ENCODE measurements around the gene LPIN3.

DNA sequence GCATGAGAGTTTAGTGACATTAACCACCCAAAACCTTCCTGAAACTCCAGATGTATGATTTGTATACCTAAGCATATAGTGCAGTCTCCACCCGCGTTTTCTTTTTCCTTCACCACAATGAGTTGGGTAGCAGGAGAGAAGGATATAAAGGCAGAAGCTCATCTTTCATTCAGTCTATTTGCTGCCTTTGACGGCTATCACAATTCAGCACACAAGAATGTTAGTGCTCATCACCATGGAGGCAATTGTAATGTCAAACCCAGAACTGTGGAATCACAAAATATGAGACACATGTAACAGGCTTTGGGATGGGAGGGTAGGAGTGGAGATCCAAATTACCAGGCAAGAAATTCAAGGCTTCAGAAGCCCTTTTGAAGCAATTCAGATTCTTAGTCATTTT is 40.7 kb upstream of the LPIN3 start:
- TF ChIP-seq, protein P1, sequence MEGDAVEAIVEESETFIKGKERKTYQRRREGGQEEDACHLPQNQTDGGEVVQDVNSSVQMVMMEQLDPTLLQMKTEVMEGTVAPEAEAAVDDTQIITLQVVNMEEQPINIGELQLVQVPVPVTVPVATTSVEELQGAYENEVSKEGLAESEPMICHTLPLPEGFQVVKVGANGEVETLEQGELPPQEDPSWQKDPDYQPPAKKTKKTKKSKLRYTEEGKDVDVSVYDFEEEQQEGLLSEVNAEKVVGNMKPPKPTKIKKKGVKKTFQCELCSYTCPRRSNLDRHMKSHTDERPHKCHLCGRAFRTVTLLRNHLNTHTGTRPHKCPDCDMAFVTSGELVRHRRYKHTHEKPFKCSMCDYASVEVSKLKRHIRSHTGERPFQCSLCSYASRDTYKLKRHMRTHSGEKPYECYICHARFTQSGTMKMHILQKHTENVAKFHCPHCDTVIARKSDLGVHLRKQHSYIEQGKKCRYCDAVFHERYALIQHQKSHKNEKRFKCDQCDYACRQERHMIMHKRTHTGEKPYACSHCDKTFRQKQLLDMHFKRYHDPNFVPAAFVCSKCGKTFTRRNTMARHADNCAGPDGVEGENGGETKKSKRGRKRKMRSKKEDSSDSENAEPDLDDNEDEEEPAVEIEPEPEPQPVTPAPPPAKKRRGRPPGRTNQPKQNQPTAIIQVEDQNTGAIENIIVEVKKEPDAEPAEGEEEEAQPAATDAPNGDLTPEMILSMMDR (IDR thresholded peaks at IDR 0.05; ENCODE audit: low read length) = no peak
- TF ChIP-seq EZH2phosphoT487 (IDR thresholded peaks at IDR 0.05; ENCODE audit: low read length) = no peak
- no peak for TF ChIP-seq EZH2 (optimal IDR thresholded peaks at IDR 0.05; ENCODE audit: low read depth, low read length)
